Gastroesophageal sphincter (tissue), 4 donors: ENCODE measurements around the gene LCP1. TPM values are rescaled to one million over a fixed set of nuclear protein-coding genes. Genes with fewer than 3 reads are reported as not detected.

ENCODE experiments used
- ATAC-seq: fragments of 150-250 bp; one replicate; pipeline ENCODE4 v1.9.1; 2016; ENCODE audit warnings: mild to moderate bottlenecking, moderate library complexity
- H3K27ac ChIP-seq, 4 donors: fragments of 200-600 bp; sonication (generic) in 3 of 4; 1 replicate in 3 of 4; 2 replicates in 1 of 4; pipeline ENCODE4 v1.5.1; 2016 to 2019
- H3K27me3 ChIP-seq: fragments of 200-600 bp; sonication (generic); one replicate; pipeline ENCODE4 v1.5.1; 2019
- H3K36me3 ChIP-seq, 2 donors: fragments of 200-600 bp; sonication (generic); one replicate each; pipeline ENCODE4 v1.5.1; 2019; ENCODE audit warnings: control low read depth in 1 of 2
- H3K4me1 ChIP-seq, 3 donors: fragments of 200-600 bp; sonication (generic); 1 replicate in 2 of 3; 2 replicates in 1 of 3; pipeline ENCODE4 v1.5.1; 2016 to 2019; ENCODE audit warnings: control low read depth in 2 of 3
- H3K4me3 ChIP-seq, 2 donors: fragments of 200-600 bp; sonication (generic); one replicate each; pipeline ENCODE4 v1.5.1; 2019; ENCODE audit warnings: mild to moderate bottlenecking in 1 of 2, moderate library complexity in 1 of 2
- H3K9me3 ChIP-seq, 3 donors: fragments of 200-600 bp; sonication (generic); one replicate each; pipeline ENCODE4 v1.5.1; 2017 to 2019; ENCODE audit warnings: control low read depth in 2 of 3
- CTCF ChIP-seq, 4 experiments: fragments of 200-600 bp in 2 of 4; fragments of 450-650 bp in 2 of 4; sonication (generic) in 1 of 4; IDR thresholded peaks; one replicate each; pipeline ENCODE4 v1.5.1; 2017 to 2019; ENCODE audit warnings: antibody characterized with exemption in 4 of 4, mild to moderate bottlenecking in 2 of 4, moderate library complexity in 2 of 4
- EP300 ChIP-seq: sonication (generic); formaldehyde crosslinking; IDR thresholded peaks from one replicate; pipeline ENCODE4 v1.6.1; 2017; ENCODE audit warnings: antibody characterized with exemption, mild to moderate bottlenecking
- POLR2A ChIP-seq, 2 donors: fragments of 450-650 bp; IDR thresholded peaks; one replicate each; pipeline ENCODE4 v1.6.1; 2017; ENCODE audit warnings: antibody characterized with exemption in 2 of 2, mild to moderate bottlenecking in 2 of 2, moderate library complexity in 1 of 2
- POLR2AphosphoS5 ChIP-seq: sonication (generic); formaldehyde crosslinking; IDR thresholded peaks from one replicate; pipeline ENCODE4 v1.6.1; 2017; ENCODE audit warnings: antibody characterized with exemption
- WGBS, 2 donors: methylation state at CpG; one replicate each; pipeline ENCODE4 v1.1.5; 2018; ENCODE audit warnings: low coverage in 1 of 2; 5-methylcytosine and 5-hydroxymethylcytosine counted together
- total RNA-seq, 4 donors: library from RNA; depleted of rRNA; stranded (reverse); fragments of >200 nt; gene quantifications; one replicate each; pipeline ENCODE4 v1.1.0, GENCODE V29; 2016

Gene LCP1
- total RNA-seq, 4 donors from 2014 or later = 9.0 to 48.9 (median 27.8) TPM

GRCh38 chr13:46181377-46181839 is 569 bp downstream of the LCP1 start:
- H3K4me3 ChIP-seq = peak overlapping the region in 1 of 2 donors; percentile 30
- 66% methylated on average over 5 of the region's 5 CpGs; no CpG with 5 or more reads in 1 of the 2 donors for WGBS, 2 donors
- no peak for ATAC-seq

GRCh38 chr13:46179969-46180763 is 1.8 kb downstream of the LCP1 start:
- H3K4me3 ChIP-seq = peak overlapping the region in 1 of 2 donors; percentile 14
- no peak for TF ChIP-seq EP300
- no peak for TF ChIP-seq POLR2A (IDR thresholded peaks at IDR 0.05)
- TF ChIP-seq POLR2AphosphoS5 = no peak
- TF ChIP-seq CTCF (IDR thresholded peaks at IDR 0.05) = no peak
- 55 to 69% methylated on average over 5 of the region's 5 CpGs for WGBS, 2 donors

More at GRCh38 chr13:46181377-46181839, 569 bp downstream of the LCP1 start:
- Histone ChIP-seq H3K36me3 (no peaks in the 10 kb centered on the region), H3K9me3 (no peaks in the 10 kb centered on the region), H3K27me3 (no peaks in the 10 kb centered on the region), H3K27ac (peak overlapping the region in 1 of 4 donors; percentile 35), H3K4me1 (no peaks in the 10 kb centered on the region)
- TF ChIP-seq POLR2AphosphoS5 (no peak), POLR2A (IDR thresholded peaks at IDR 0.05) (no peak), CTCF (IDR thresholded peaks at IDR 0.05) (no peak), EP300 (no peak)

GRCh38 chr13:46179491-46179908 is 2.5 kb downstream of the LCP1 start:
- H3K27ac ChIP-seq = no peak overlapping the region
- no peaks in the 10 kb centered on the region for H3K36me3 ChIP-seq
- no peaks in the 10 kb centered on the region for H3K27me3 ChIP-seq
- ATAC-seq = no peak
- H3K4me1 ChIP-seq = no peaks in the 10 kb centered on the region
- H3K4me3 ChIP-seq = peak overlapping the region in 1 of 2 donors; percentile 14
- no peaks in the 10 kb centered on the region for H3K9me3 ChIP-seq
- TF ChIP-seq POLR2AphosphoS5 = no peak
- no peak for TF ChIP-seq POLR2A (IDR thresholded peaks at IDR 0.05)
- no peak for TF ChIP-seq EP300
- no peak for TF ChIP-seq CTCF (IDR thresholded peaks at IDR 0.05)
- 46 to 71% methylated on average over 3 of the region's 3 CpGs for WGBS, 2 donors

More at GRCh38 chr13:46179969-46180763, 1.8 kb downstream of the LCP1 start:
- no peaks in the 10 kb centered on the region for H3K4me1 ChIP-seq
- H3K27ac ChIP-seq = peak overlapping the region in 1 of 4 donors; percentile 20
- H3K9me3 ChIP-seq = no peaks in the 10 kb centered on the region
- no peaks in the 10 kb centered on the region for H3K27me3 ChIP-seq
- ATAC-seq = no peak
- no peaks in the 10 kb centered on the region for H3K36me3 ChIP-seq

GRCh38 chr13:46178821-46179220 is 3.2 kb downstream of the LCP1 start:
- H3K4me1 ChIP-seq = no peaks in the 10 kb centered on the region
- no peak overlapping the region for H3K27ac ChIP-seq
- no peak for TF ChIP-seq POLR2A (IDR thresholded peaks at IDR 0.05)
- TF ChIP-seq POLR2AphosphoS5 = no peak
- TF ChIP-seq EP300 = no peak
- TF ChIP-seq CTCF (IDR thresholded peaks at IDR 0.05) = no peak
- H3K36me3 ChIP-seq = no peaks in the 10 kb centered on the region
- H3K4me3 ChIP-seq = no peak overlapping the region
- no peaks in the 10 kb centered on the region for H3K9me3 ChIP-seq
- ATAC-seq = no peak
- no peaks in the 10 kb centered on the region for H3K27me3 ChIP-seq

- TF ChIP-seq CTCF (IDR thresholded peaks at IDR 0.05) (no peak), POLR2A (IDR thresholded peaks at IDR 0.05) (no peak), POLR2AphosphoS5 (no peak), EP300 (no peak)
- Histone ChIP-seq H3K4me3 (no peak overlapping the region), H3K27me3 (no peaks in the 10 kb centered on the region), H3K27ac (peak overlapping the region in 1 of 4 donors; percentile 46), H3K36me3 (no peaks in the 10 kb centered on the region), H3K4me1 (no peaks in the 10 kb centered on the region), H3K9me3 (no peaks in the 10 kb centered on the region)
- no peak for ATAC-seq
- 59 to 71% methylated on average over 3 to 5 of the region's 5 CpGs for WGBS, 2 donors
Measured at GRCh38 chr13:46178143-46178542, 3.8 kb downstream of the LCP1 start.
